Ovary (tissue), 3 donors: Measurements from ENCODE around the gene TM4SF20.

Experiments
- EP300 ChIP-seq: sonication (generic); formaldehyde crosslinking; IDR thresholded peaks from one replicate; pipeline ENCODE4 v1.6.1; 2017; ENCODE audit warnings: antibody characterized with exemption
- POLR2A ChIP-seq: fragments of 450-650 bp; IDR thresholded peaks from one replicate; pipeline ENCODE4 v1.6.1; 2017; ENCODE audit warnings: antibody characterized with exemption, mild to moderate bottlenecking, moderate library complexity
- TF ChIP-seq, protein P1 (sequence below), 3 donors: fragments of 450-650 bp in 2 of 3; fragments of 200-600 bp in 1 of 3; IDR thresholded peaks; one replicate each; pipeline versions ENCODE4 v1.5.1 to v1.8.0; 2016 to 2022; ENCODE audit warnings: antibody characterized with exemption in 3 of 3, mild to moderate bottlenecking in 1 of 3
- donor health status: DM: no; HTN: no; CAD: no.

DNA sequence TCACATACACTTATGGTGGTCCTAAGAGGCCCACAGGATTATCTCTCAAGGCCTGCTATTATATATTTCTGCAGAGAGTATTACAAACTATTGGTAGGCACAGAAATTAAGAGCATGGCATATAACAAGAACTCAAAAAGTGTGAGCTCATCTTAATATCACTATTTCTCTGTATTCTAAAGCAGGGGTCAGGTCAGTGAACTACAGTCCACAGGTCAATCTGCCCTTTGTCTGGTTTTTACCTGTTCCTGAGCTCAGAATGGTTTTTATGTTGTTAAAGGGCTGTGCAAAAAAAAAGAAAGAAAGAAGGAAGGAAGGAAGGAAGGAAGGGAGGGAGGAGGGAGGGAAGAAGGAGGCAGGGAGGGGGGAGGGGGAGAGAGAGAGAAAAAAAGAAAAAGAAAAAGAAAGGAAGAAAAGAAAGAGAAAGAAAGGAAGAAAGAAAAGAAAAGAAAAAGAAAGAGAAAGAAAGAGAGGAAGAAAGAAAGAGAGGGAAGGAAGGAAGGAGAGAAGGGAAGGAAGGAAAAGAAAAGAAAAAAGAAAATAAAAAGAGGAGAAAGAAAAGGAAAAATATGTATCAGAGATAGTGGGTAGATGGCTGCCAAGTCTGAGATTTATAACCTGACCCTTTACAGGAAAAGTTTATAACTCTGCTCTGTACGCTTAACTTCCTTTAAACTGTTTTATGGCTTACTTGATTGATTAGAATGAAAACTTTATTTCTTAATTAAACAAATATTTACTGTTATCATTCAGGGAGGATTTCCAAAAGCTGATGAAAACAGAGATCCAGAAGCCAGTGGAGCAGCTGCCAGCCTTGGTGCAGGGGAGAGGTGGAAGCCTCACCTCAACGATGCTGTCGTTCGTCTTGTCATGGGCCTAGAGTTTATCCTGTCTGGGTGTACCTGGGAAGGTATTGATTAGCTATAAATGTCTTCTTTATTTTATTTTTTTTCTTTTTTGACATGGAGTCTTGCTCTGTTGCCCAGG, 19.9 kb upstream of the TM4SF20 start:
- TF ChIP-seq, protein P1, sequence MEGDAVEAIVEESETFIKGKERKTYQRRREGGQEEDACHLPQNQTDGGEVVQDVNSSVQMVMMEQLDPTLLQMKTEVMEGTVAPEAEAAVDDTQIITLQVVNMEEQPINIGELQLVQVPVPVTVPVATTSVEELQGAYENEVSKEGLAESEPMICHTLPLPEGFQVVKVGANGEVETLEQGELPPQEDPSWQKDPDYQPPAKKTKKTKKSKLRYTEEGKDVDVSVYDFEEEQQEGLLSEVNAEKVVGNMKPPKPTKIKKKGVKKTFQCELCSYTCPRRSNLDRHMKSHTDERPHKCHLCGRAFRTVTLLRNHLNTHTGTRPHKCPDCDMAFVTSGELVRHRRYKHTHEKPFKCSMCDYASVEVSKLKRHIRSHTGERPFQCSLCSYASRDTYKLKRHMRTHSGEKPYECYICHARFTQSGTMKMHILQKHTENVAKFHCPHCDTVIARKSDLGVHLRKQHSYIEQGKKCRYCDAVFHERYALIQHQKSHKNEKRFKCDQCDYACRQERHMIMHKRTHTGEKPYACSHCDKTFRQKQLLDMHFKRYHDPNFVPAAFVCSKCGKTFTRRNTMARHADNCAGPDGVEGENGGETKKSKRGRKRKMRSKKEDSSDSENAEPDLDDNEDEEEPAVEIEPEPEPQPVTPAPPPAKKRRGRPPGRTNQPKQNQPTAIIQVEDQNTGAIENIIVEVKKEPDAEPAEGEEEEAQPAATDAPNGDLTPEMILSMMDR (IDR thresholded peaks at IDR 0.05), result no peak
- TF ChIP-seq POLR2A (no peak), EP300 (no peak)
